ENCODE measurements around the gene TMC2. TPM values are rescaled to one million over a fixed set of nuclear protein-coding genes. Genes with fewer than 3 reads are reported as not detected.

TMC2 gene
- total RNA-seq, 1 experiment from 2014 or later: not detected

DNA sequence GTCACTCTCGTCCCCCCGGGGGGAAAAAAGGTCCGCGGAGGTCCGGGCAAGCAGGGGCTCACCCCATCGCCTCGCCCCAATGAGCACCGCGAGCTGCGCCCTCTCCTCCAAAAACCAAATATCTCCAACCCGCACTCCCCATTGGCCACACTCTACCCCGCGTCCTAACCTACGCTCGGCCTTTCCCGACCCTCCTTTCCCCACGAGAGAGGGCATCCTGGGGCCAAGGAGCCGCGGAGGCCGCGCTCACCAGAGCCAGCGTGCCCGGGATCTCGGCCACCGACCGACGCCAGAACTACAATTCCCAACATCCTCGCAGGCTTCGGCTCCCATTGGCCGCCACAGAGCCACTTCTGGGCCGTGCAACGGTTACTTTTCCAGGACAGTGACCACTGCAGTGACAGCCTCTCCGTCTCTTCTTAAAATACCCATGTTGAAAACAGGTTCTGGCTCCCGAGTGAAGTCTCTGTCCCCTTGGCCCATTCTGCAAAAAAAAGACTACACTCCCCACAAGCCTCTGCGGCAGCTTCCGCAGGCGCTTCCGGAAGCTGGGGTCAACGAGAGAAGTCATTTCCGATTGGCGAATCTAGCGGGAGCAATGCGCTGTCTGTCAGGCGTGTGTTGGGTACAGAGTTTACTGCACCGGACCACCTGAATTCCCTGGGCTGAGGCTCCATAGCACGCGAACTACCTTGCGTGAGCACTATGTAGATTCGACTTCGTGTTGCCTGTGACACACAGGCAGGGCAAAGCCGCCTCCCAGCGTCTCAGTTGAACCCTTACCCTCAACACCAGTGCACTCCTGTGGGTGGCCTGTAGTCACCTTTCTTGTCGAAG, 27.5 kb upstream of the TMC2 start, which contains the start of gene ZNF343 (continued):
- TF ChIP-seq, protein P1, sequence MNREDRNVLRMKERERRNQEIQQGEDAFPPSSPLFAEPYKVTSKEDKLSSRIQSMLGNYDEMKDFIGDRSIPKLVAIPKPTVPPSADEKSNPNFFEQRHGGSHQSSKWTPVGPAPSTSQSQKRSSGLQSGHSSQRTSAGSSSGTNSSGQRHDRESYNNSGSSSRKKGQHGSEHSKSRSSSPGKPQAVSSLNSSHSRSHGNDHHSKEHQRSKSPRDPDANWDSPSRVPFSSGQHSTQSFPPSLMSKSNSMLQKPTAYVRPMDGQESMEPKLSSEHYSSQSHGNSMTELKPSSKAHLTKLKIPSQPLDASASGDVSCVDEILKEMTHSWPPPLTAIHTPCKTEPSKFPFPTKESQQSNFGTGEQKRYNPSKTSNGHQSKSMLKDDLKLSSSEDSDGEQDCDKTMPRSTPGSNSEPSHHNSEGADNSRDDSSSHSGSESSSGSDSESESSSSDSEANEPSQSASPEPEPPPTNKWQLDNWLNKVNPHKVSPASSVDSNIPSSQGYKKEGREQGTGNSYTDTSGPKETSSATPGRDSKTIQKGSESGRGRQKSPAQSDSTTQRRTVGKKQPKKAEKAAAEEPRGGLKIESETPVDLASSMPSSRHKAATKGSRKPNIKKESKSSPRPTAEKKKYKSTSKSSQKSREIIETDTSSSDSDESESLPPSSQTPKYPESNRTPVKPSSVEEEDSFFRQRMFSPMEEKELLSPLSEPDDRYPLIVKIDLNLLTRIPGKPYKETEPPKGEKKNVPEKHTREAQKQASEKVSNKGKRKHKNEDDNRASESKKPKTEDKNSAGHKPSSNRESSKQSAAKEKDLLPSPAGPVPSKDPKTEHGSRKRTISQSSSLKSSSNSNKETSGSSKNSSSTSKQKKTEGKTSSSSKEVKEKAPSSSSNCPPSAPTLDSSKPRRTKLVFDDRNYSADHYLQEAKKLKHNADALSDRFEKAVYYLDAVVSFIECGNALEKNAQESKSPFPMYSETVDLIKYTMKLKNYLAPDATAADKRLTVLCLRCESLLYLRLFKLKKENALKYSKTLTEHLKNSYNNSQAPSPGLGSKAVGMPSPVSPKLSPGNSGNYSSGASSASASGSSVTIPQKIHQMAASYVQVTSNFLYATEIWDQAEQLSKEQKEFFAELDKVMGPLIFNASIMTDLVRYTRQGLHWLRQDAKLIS (CRISPR knock-in tag; IDR thresholded peaks at IDR 0.05; ENCODE audit: borderline replicate concordance): no peak
- TF ChIP-seq RORB (CRISPR knock-in tag; IDR thresholded peaks at IDR 0.05) (no peak), ZBTB43 (CRISPR knock-in tag; IDR thresholded peaks at IDR 0.05) (no peak), MAX (CRISPR knock-in tag; IDR thresholded peaks at IDR 0.05) (peak; percentile 39; the same call in 1 of the 2 replicates), ELF4 (CRISPR knock-in tag; IDR thresholded peaks at IDR 0.05; ENCODE audit: low read depth) (no peak), TEAD1 (CRISPR knock-in tag; IDR thresholded peaks at IDR 0.05) (no peak), ZNF263 (CRISPR knock-in tag; IDR thresholded peaks at IDR 0.05; ENCODE audit: low read depth) (no peak), EMX1 (CRISPR knock-in tag; IDR thresholded peaks at IDR 0.05) (no peak), ATF1 (CRISPR knock-in tag; IDR thresholded peaks at IDR 0.05) (no peak), CDX4 (CRISPR knock-in tag; IDR thresholded peaks at IDR 0.05; ENCODE audit: borderline replicate concordance) (no peak), STAT6 (CRISPR knock-in tag; conservative IDR thresholded peaks at IDR 0.05; ENCODE audit: low read depth) (no peak), GRHL2 (CRISPR knock-in tag; IDR thresholded peaks at IDR 0.05; ENCODE audit: insufficient replicate concordance, severe bottlenecking) (no peak), E2F1 (CRISPR knock-in tag; IDR thresholded peaks at IDR 0.05) (no peak), NR2C2 (CRISPR knock-in tag; IDR thresholded peaks at IDR 0.05) (no peak), NFYB (CRISPR knock-in tag; conservative IDR thresholded peaks at IDR 0.05; ENCODE audit: low read depth) (peak; percentile 64), E2F4 (CRISPR knock-in tag; IDR thresholded peaks at IDR 0.05; ENCODE audit: borderline replicate concordance, low read depth) (no peak), GABPB1 (CRISPR knock-in tag; IDR thresholded peaks at IDR 0.05) (peak; percentile 9; the same call in 1 of the 2 replicates), SP1 (CRISPR knock-in tag; conservative IDR thresholded peaks at IDR 0.05) (peak; percentile 32; the same call in 1 of the 2 replicates)
- TF ChIP-seq, protein P2, sequence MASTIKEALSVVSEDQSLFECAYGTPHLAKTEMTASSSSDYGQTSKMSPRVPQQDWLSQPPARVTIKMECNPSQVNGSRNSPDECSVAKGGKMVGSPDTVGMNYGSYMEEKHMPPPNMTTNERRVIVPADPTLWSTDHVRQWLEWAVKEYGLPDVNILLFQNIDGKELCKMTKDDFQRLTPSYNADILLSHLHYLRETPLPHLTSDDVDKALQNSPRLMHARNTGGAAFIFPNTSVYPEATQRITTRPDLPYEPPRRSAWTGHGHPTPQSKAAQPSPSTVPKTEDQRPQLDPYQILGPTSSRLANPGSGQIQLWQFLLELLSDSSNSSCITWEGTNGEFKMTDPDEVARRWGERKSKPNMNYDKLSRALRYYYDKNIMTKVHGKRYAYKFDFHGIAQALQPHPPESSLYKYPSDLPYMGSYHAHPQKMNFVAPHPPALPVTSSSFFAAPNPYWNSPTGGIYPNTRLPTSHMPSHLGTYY (CRISPR knock-in tag; IDR thresholded peaks at IDR 0.05): no peak
- TF ChIP-seq, protein P3, sequence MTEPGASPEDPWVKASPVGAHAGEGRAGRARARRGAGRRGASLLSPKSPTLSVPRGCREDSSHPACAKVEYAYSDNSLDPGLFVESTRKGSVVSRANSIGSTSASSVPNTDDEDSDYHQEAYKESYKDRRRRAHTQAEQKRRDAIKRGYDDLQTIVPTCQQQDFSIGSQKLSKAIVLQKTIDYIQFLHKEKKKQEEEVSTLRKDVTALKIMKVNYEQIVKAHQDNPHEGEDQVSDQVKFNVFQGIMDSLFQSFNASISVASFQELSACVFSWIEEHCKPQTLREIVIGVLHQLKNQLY (CRISPR knock-in tag; IDR thresholded peaks at IDR 0.05): no peak
- TF ChIP-seq, protein P4, sequence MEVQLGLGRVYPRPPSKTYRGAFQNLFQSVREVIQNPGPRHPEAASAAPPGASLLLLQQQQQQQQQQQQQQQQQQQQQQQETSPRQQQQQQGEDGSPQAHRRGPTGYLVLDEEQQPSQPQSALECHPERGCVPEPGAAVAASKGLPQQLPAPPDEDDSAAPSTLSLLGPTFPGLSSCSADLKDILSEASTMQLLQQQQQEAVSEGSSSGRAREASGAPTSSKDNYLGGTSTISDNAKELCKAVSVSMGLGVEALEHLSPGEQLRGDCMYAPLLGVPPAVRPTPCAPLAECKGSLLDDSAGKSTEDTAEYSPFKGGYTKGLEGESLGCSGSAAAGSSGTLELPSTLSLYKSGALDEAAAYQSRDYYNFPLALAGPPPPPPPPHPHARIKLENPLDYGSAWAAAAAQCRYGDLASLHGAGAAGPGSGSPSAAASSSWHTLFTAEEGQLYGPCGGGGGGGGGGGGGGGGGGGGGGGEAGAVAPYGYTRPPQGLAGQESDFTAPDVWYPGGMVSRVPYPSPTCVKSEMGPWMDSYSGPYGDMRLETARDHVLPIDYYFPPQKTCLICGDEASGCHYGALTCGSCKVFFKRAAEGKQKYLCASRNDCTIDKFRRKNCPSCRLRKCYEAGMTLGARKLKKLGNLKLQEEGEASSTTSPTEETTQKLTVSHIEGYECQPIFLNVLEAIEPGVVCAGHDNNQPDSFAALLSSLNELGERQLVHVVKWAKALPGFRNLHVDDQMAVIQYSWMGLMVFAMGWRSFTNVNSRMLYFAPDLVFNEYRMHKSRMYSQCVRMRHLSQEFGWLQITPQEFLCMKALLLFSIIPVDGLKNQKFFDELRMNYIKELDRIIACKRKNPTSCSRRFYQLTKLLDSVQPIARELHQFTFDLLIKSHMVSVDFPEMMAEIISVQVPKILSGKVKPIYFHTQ (CRISPR knock-in tag; IDR thresholded peaks at IDR 0.05): no peak

All from WTC11 (cell line).